RKO (cell line): ENCODE results near the gene URM1.
"Not testable (repeated sequence)": the region's sequence is repeated elsewhere in the genome, so short reads cannot be mapped to it uniquely, and the experiment has no call there.

ENCODE experiments used
- DNase-seq: peaks from one replicate; pipeline ENCODE4 v3.0.0-alpha.2; 2016; ENCODE audit warnings: low spot score

Gene URM1

GRCh38 chr9:128409450-128409849 lies 38.3 kb downstream of the URM1 start:
- no peak for DNase-seq

GRCh38 chr9:128409978-128410377 lies 38.8 kb downstream of the URM1 start:
- peak; percentile 63 for DNase-seq

DNA sequence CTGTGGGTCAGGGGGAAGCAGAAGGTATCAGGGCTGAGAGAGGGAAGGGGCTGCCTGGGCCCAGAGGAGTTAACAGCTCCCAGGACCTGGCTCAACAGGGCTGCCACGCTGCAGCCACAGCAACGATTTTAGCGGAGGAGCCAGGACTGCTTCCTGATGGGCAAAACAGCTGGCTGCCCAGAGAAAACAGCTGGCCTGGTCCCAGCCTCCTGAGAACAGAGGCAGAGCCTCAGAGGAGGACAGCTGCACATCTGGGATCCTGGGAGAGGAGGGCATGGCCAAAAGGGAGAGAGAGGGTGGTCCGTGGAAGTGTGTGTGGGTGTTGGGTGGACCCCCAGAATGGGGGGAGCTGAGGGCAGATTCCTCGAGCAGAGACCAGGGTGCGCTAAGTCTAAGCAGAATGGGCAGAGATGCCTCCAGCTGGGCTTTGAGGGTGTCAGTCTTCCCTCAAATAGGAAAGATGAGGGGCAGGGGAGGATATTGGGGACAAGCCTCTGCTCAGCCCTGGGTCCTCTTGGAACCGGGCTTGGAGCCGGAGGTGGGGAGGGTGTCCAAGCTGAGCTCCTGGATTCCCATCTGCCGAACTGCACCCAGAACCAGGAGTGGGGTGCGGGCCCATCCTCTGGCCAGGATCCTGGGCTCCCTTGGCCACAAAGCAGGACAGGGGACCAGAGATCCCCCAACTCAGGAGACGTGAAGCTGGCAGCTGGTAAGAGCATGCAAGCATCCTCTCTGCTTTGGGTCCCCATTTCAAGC lies 40.4 kb downstream of the URM1 start:
- DNase-seq = no peak

DNA sequence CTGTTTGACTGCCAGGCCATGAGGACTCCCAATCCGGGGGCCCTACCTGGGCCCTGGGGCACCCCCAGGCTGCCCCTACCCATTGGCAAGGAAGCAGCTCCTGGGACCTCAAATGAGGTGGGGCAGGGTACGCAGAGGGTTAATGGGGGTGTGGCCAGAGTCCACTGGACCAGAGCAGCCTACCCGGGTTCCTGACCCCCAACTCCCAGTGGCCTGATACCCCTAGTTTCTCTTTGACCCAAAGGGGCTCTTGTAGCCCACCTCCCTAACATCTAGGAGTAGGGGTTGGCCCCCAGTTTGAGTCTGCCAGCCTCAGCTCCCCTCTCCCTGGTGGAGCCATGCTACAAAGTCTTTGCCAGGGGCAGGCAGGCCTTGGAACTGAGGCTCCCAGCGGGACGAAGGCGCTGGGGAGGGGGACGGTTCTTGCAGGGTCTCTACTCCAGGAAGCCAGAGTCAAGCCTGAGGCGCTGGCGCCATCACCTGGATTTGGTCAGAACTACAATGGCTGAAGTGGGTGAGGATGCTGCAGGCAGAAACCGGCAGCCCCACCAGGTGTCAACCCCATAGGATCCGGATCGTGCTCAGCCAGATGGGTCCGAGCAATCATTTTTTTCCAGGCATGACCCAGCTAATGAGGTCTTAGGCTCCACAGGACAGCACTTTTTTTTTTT lies 41.1 kb downstream of the URM1 start:
- peak; percentile 44 for DNase-seq

DNA sequence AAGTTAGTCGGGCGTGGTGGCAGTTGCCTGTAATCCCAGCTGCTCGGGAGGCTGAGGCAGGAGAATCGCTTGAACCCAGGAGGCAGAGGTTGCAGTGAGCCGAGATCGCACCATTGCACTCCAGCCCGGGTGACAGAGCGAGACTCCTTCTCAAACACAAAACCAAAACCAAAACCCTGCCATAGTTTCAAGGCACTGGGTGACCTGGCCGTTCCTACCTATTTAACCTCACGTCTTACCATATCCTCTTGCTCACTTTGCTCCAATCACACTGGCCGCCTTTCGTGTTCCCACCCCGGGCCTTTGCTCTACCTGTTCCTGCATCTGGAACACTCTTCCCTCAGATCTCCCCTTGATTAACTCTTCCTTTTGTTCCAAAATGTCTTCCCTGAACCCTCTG lies 42.6 kb downstream of the URM1 start:
- DNase-seq = not testable (repeated sequence)

GRCh38 chr9:128414461-128414860 lies 43.3 kb downstream of the URM1 start:
- peak; percentile 46 for DNase-seq

DNA sequence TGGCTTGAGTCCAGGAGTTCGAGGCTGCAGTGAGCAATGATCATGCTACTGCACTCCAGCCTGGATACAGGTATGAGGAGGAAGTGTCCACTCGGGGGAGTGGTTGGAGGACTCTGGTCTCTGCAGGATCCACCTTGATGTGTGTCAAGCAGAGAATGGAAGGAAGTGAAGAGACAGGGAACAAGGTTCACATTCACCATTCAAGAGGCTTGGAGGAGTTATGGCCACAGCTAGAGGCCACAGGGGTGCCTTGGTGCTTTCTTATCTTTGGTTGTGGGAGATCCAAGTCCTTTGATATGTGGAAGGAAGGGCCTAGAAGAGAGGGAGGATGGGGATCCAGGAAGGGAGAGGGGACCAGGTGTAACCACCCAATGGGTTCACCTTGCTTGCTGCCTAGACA lies 44.1 kb downstream of the URM1 start:
- DNase-seq = no peak

DNA sequence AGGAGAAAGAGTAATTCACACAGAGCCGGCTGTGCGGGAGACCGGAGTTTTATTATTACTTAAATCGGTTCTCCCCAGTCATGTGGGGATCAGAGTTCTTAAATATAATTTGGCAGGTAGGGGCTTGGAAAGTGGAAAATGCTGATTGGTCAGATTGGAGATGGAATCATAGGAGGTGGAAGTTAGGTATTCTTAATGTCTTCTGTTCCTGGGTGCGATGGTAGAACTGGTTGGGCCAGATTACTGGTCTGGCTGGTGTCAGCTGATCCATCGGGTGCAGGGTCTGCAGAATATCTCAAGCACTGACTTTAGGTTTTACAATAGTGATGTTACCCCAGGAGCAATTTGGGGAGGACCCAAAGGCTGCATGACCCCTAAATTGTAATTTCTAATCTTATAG lies 44.8 kb downstream of the URM1 start:
- no peak for DNase-seq

DNA sequence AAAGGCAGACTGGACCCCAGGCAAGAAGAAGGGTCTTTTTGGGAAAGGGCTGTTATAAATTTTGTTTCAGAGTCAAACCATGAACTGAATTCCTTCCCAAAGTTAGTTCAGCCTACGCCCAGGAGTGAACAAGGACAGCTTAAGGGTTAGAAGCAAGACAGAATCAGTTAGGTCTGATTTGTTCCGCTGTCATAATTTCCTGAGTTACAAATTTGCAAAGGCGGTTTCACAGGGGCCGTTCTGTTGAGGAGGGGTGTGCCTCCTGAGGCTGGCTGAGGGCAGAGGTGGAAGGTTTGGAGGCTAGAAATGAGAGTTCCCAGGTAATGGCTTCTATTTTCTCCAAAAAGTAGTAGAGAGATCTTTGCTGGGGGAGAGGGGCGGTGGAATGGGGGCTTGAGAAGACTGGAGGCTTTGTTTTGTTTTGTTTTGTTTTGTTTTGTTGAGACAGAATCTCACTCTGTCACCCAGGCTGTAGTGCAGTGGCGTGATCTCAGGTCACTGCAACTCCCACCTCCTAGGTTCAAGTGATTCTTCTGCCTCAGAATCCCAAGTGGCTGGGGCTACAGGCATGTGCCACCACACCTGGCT lies 45.4 kb downstream of the URM1 start:
- no peak for DNase-seq

DNA sequence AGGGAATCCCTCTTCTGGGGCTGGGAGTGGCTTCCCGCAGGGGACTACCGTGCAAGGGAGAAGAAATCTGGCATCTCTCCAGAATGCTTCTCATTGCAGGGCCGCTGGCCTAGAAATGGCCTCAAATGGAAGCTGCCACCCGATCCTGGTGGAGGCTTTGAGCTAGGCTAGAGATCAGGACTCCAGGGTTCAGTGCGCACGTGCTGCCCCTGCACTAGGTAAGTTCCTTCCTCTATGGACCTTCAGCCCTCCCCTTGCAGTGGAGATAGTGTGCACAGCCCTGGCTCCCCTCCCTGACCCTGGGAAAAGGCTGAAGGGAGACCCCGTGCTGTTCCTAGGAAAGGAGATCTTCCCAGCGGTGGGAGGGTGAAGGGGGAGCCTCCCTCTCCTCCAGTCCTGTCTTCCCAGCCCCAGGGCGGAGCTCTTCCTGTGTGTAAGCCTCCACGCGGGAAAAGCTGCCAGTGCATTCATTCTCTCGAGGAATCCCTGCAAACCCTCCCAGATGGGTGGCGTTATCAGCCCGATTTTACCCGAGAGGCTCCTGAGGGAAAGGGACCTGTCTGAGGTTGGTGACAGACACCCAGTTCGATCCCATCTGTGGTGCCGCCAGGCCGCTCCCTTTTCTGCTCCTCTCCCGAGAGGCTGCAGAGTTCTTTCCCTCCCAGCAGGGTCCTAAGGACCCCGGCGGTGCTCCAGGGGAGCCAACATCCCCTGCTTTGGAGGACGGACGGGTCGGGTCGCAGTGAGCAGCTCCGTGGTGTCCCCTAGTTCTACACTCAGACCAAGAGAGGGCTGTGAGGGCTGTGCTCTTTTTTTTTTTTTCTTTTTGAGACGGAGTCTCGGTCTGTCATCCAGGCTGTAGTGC lies 48.1 kb downstream of the URM1 start:
- DNase-seq = no peak

GRCh38 chr9:128420060-128420650 lies 49.0 kb downstream of the URM1 start:
- DNase-seq = peak; percentile 84

DNA sequence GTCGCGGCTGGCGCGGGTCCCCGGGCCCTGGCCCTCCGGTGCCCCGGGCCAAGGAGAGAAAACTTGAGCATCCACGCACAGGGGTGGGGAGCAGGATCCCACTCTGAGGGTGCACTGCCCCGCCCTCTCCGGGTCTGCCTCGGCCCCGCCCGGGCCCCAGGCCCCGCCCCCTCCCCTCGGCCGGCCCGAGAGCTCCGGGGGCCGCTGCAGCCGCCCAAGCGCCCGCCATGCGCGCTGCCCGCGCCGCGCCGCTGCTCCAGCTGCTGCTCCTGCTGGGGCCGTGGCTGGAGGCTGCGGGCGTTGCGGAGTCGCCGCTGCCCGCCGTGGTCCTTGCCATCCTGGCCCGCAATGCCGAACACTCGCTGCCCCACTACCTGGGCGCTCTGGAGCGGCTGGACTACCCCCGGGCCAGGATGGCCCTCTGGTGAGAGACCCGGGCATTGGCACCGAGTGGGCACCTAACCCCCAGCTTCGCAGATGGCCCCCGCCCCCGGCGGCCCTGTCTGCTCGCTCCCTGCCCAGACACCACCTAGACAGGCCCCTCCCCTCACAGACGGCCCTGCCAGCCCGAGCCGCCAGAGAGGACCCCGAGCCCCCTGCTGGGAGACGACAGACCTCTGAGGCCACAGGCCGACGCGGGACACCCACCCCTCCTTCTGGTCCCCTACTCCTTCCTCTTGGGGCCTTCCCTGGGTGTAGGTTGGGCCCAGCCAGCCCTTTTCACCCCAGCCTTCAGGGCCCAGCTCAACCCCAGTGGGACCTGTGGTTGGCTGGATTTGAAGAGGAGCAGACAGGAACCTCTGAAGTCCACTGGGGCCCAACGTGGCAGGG lies 49.7 kb downstream of the URM1 start, which contains the start of gene CERCAM:
Gene CERCAM, plus strand, starts transcription at position 207 of the 831 bp plus-strand sequence. Its CDS starts 21 bp downstream, at position 228.
- peak; percentile 79 for DNase-seq

DNA sequence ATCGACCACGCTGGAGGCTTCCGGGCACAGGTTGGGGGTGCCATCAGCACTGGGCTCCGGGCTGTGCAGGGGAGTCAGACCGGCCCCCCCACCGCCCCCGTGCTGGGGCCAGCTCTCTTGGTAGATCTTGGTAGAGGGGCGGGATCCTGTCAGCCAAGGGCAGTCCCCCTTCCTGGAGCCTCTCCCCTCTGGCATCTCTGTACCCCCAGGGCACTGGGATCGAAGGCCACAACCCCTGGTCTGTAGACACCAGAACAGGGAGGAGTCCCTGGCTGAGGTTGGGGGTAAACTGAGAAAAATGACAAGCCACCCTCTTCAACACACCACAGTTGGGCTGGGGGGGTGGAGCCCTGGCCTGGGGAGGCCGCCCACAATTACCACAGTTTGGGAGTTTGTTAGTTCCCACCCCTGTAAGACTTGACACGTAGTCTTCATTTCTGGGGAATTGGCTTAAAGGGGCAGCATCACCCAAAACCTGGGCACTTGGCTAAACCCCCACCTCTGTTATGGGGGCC lies 50.4 kb downstream of the URM1 start:
- DNase-seq = peak; percentile 72

- not testable (repeated sequence) for DNase-seq
These were observed 51.0 kb downstream of the URM1 start for GRCh38 chr9:128422022-128422782.

DNA sequence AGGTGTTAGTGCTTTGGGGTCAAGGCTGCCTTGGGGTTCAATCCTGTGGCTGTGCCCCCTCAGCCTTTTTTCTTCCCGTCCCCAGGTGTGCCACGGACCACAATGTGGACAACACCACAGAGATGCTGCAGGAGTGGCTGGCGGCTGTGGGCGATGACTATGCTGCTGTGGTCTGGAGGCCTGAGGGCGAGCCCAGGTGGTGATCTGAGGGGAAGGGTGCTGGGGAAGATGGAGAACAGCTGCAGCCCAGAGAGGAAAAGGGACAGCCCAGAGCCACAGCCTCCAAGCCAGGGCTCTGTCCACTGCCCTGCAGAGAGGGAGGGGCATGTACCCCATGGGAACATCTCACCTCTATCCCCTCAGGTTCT lies 51.6 kb downstream of the URM1 start:
- DNase-seq = no peak

DNA sequence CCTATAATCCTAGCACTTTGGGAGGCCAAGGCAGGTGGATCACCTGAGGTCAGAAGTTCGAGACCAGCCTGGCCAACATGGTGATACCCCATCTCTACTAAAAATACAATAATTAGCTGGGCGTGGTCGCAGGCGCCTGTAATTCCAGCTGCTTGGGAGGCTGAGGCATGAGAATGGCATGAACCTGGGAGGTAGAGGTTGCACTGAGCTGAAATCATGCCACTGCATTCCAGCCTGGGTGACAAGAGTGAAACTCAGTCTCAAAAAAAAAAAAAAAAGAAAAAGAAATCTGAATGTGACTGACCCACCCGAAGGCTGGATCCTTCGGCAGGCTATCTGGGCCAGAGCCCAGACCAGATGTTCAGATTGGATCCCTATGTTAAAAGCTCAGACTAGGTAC lies 52.2 kb downstream of the URM1 start:
- DNase-seq = not testable (repeated sequence)

DNA sequence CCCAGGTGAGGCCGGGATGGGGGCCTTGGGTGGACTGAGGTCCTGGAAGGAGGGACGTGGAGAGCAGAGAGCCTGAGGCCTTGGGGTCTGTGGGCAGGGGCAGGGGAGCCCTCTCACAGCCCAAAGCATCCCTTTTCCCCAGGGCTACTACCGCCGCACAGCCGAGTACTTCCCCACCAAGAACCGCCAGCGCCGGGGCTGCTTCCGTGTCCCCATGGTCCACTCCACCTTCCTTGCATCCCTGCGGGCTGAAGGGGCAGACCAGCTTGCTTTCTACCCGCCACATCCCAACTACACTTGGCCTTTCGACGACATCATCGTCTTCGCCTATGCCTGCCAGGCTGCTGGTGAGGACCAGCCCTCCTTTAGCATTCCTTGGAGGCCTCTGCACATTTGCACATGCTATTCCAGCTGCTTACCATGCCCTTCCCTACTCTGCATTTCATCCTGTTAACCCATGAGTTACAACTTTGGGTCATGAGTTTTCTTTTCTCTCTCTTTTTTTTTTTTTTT lies 53.1 kb downstream of the URM1 start:
- no peak for DNase-seq

DNA sequence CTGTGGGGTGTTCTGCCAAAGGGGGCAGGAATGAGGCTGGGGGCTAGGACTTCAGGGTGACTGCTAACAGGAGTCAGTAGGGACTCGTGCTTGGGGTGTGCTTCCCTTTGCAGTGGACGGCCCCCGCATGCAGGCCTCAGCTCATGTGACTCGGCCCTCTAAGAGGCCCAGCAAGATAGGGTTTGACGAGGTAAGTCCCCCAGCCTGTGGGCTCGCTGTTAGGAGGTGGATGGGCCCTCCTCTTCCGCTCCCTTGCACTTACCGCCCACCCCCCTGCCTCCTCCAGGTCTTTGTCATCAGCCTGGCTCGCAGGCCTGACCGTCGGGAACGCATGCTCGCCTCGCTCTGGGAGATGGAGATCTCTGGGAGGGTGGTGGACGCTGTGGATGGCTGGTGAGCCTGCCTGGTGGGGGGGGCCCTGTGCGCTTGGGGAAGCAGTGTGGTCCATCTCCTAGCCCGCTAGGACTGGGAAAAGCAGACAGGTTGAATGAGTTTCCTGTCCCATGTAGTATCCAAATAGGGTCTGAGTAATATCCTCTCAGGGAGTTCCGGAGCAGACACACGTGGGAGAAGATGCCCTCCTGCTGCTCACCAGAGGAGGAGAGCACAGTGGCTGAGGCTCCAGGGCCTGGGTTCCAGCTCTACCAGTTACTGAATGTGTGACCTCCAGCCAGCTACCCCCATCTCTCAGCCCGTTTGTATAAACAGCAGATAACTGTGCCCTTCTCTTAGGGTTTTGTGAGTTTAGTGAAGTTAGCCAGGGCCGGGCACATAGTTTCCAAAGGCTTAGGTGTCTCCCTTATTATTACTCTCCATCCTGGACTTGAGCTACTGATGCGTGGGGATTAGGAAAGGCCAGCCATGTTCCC lies 57.7 kb downstream of the URM1 start:
- peak; percentile 40 for DNase-seq
